Calu3 (cell line): ENCODE results near the gene PRSS48. TPM values are rescaled to one million over a fixed set of nuclear protein-coding genes. Genes with fewer than 3 reads are reported as not detected.

Experiments used
- BruUV-seq: library from RNA; stranded (reverse); fragments of 400-500 nt; replicated peaks from 2 replicates; lab custom pipeline; 2021; lab: Mats Ljungman, UMichigan
- CTCF ChIA-PET: fragments of 300-600 bp; sonication (Branson Sonifier 250); formaldehyde crosslinking; loops from one replicate; lab custom pipeline; 2022; ENCODE audit warnings: antibody characterized with exemption; lab: Charles Lee
- DNase-seq: peaks from one replicate; pipeline ENCODE4 v3.0.0; 2022
- H3K27ac Mint-ChIP-seq: one replicate; pipeline ENCODE4 v1.8.0; 2022; ENCODE audit warnings: mixed read lengths; ENCODE audit not compliant: unreplicated experiment
- H3K27me3 Mint-ChIP-seq: one replicate; pipeline ENCODE4 v1.8.0; 2022; ENCODE audit warnings: mixed read lengths; ENCODE audit not compliant: unreplicated experiment
- H3K36me3 Mint-ChIP-seq: one replicate; pipeline ENCODE4 v1.8.0; 2022; ENCODE audit warnings: mild to moderate bottlenecking, moderate library complexity, mixed read lengths; ENCODE audit not compliant: insufficient read depth, unreplicated experiment
- H3K4me1 Mint-ChIP-seq: one replicate; pipeline ENCODE4 v1.8.0; 2022; ENCODE audit warnings: mild to moderate bottlenecking, low read depth, mixed read lengths; ENCODE audit not compliant: unreplicated experiment
- H3K4me3 Mint-ChIP-seq: one replicate; pipeline ENCODE4 v1.8.0; 2022; ENCODE audit warnings: mild to moderate bottlenecking, low read depth, moderate library complexity, mixed read lengths; ENCODE audit not compliant: unreplicated experiment
- H3K9me3 Mint-ChIP-seq: one replicate; pipeline ENCODE4 v1.8.0; 2022; ENCODE audit warnings: low read depth, mixed read lengths; ENCODE audit not compliant: unreplicated experiment
- CTCF ChIP-seq: fragments of 200-600 bp; IDR thresholded peaks from one replicate; pipeline ENCODE4 v1.8.0; 2022; ENCODE audit warnings: antibody characterized with exemption; ENCODE audit not compliant: unreplicated experiment
- intact Hi-C: fragments of 100-400 bp; cut with micrococcal nuclease; formaldehyde crosslinking; loops from one replicate; pipeline ENCODE4 v1.10.0; 2022; ENCODE audit not compliant: unreplicated experiment
- total RNA-seq: library from RNA; stranded (reverse); gene quantifications from 2 replicates; pipeline ENCODE4 v1.2.3, GENCODE V29; 2022

Gene PRSS48
- total RNA-seq, 1 experiment from 2014 or later, result not detected

GRCh38 chr4:151325949-151326246, 48.9 kb downstream of the PRSS48 start:
- Mint-ChIP-seq H3K4me3 (peak overlapping the region; percentile 85), H3K27me3 (no peaks in the 10 kb centered on the region), H3K36me3 (peaks cover 17% of the 10 kb centered on the region), H3K27ac (peak overlapping the region; percentile 24), H3K9me3 (peaks cover 3% of the 10 kb centered on the region), H3K4me1 (peaks cover 53% of the 10 kb centered on the region)
- BruUV-seq, result no TSS peak
- no peak for DNase-seq
- no peak for TF ChIP-seq CTCF
- intact Hi-C loops, result no loop called here
- CTCF ChIA-PET, result interaction anchor here (0.6 kb wide), 1 partner anchor 40 kb away, joined by 8 read pairs; no protein-coding TSS in a partner anchor

DNA sequence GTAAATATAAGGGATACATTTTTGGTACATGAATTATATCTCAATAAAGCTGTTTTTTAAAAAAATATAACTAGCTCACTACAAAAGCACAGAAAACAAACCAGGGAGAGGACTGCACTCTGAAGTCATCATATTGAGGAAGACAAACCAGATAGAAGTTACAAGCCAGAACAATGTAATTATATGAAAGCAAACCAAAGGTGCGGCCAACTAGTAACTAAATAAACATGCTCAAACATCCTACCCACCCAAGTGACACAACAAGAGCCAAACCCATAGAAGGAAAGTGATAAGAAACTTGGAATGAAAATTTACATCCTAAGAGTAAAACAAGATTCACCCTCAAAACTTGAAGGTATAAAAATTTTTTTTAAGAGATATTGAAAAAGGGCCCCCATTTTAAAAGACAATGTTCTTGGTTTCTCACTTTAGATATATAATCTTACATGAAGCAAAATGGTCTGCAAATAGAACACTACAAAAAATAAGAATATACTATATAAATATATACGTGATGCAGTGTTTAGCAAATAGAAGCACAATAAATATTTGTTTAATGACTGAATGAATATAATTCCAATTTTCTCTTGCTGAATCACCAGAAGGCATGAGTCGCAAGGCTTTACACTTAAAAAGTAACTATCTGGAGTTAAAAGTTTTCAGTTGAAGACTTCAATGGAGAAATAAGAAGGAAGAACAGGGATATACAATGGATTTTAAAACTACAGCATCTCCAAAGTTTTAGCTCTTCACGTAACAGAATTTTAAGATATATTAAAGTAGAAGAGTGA, 52.5 kb downstream of the PRSS48 start:
- Mint-ChIP-seq H3K4me3 (no peak overlapping the region), H3K4me1 (peaks cover 48% of the 10 kb centered on the region), H3K9me3 (peaks cover 3% of the 10 kb centered on the region), H3K27ac (no peak overlapping the region), H3K27me3 (no peaks in the 10 kb centered on the region), H3K36me3 (peaks cover 15% of the 10 kb centered on the region)
- no peak for DNase-seq
- CTCF ChIA-PET, result no interaction called here
- BruUV-seq, result no TSS peak
- TF ChIP-seq CTCF, result no peak
- intact Hi-C loops, result no loop called here

DNA sequence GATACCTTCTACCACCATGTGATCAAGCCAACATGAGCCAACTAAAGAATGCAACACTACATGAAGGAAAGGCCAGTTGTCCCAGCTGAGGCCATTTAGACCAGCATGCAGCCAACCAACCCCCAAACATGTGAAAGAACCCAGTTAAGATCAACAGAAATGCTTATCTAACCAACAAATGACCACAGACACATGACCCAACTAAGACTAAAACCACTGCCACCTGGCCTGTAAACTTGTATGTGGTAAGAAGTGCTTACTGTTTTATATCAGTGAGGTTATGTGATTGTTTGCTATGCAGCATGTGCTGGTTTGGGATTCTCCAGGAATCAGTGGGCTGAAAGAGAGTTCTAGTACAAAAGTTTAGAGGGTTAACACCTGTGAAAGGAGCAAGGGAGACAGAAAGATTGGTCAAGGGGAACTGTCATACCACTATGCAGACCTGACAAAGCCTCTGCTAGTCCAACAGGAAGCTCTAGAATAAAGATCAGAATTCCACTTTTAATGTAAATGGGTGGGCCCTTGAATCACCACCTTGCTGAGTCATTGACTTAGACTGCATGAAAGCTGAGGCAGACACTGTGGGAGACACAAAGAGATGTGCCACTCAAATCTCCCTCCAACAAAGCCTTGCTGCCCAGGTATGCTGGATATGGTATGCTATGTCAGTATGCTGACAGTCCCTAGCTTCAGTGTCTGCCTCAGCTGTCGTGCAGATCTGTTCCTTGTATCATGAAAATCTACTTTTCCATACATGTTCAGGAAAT, 54.5 kb downstream of the PRSS48 start:
- no TSS peak for BruUV-seq
- peaks cover 36% of the 10 kb centered on the region for H3K4me1 Mint-ChIP-seq
- H3K27me3 Mint-ChIP-seq, result no peaks in the 10 kb centered on the region
- no peak overlapping the region for H3K4me3 Mint-ChIP-seq
- no peak for TF ChIP-seq CTCF
- no peak for DNase-seq
- peaks cover 3% of the 10 kb centered on the region for H3K9me3 Mint-ChIP-seq
- intact Hi-C loops, result no loop called here
- CTCF ChIA-PET, result interaction anchor here (0.5 kb wide), 1 partner anchor 529 kb away, joined by 3 read pairs; no protein-coding TSS in a partner anchor
- H3K27ac Mint-ChIP-seq, result no peak overlapping the region
- H3K36me3 Mint-ChIP-seq, result no peaks in the 10 kb centered on the region

- H3K27me3 Mint-ChIP-seq, result no peaks in the 10 kb centered on the region
- no peak overlapping the region for H3K27ac Mint-ChIP-seq
- intact Hi-C loops, result no loop called here
- CTCF ChIA-PET, result no interaction called here
- H3K36me3 Mint-ChIP-seq, result no peaks in the 10 kb centered on the region
- H3K9me3 Mint-ChIP-seq, result no peaks in the 10 kb centered on the region
- no TSS peak for BruUV-seq
- DNase-seq, result no peak
- H3K4me1 Mint-ChIP-seq, result no peaks in the 10 kb centered on the region
- no peak for TF ChIP-seq CTCF
- H3K4me3 Mint-ChIP-seq, result no peak overlapping the region
Observed at GRCh38 chr4:151339467-151339866, 62.5 kb downstream of the PRSS48 start.
